HG02571 (cell line): ENCODE results near the gene NOL4L.

Source experiments
- ATAC-seq: cut with Tn5 transposase; IDR thresholded peaks from one replicate; pipeline ENCODE4 v1.9.1; 2021; ENCODE audit warnings: mild to moderate bottlenecking, moderate library complexity; ENCODE audit not compliant: unreplicated experiment

The NOL4L gene

DNA sequence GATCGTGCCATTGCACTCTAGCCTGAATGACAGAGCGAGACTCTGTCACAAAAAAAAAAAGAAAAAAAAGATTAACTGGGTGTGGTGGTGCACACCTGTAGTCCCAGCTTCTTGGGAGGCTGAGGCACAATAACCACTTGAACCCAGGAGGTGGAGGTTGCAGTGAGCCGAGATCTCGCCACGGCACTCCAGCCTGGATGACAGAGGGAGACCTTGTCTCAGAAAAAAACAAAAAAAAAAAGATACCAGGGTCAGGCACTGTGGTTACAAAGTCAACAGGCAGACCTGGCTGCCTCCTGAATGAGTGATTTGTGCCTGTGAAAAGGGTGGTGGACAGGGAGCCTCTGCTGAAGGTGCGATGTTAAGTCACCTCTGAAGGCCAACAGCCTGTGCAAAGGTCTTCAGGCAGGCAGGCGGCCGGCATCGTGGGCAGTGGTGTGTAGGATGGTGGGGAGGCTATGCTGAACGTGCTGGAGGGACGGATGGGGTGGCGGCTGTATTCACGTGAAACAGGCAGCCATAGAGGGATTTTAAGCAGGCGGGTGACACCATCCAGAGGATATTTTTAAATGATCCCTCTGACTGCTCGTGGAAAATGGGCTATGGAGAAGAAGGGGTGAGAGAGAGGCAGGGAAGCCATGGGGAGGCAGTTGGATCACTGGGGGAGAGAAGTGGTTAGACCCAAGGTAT is 41.4 kb downstream of the NOL4L start:
- ATAC-seq: no peak

DNA sequence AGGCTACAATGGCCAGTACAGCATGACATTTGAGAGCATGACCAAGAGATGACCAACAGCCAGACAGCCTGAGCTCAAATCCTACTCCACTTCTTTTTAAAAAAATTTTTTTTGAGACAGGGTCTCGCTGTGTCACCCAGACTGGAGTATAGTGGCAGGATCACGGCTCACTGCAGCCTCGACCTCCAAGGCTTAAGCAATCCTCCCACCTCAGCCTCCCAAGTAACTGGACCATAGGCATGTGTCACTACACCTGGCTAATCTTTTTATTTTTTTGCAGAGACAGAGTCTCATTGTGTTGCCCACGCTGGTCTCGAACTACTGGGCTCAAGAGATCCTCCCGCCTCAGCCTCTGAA is 42.9 kb downstream of the NOL4L start:
- no peak for ATAC-seq

GRCh38 chr20:32541323-32542258 is 43.5 kb downstream of the NOL4L start:
- ATAC-seq: no peak

DNA sequence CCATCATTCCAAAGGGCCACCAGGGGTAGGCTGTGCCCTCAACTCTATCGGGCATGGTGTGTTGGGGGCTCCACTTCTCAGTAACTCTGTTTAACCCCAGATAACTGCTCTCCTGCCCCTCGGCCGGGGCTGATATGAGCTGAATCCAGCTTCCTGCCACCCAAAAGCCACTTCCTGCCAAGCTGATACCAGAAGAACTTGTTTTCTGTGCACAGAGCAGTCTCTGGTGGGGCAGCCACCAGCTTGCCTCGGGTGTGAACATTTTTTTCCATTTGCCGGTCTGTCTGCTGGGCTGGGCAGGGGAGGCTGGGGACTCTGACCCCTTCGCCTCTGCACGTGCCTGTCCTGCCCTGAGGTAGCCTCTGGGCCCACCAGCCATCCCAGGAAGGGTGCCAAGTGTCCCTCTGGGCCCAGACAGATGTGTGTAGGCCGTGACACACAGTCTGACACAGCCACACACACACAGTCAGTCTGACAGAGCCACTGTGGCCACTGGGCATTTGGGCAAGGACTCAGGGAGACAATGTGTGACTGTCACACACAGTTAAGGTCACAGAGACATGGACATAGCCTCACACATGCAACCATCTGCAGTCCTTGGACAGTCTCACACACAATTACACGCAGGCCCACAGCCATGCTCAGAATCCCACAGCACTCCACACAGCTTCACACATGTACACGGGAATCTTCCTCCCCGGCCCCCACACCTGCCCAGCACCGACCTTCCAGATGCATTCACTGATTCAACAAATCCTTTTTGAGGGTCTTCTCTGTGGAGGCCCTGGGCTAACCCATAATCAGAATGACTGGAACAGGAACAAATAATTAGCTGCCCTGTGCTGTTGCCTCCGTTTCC is 45.1 kb downstream of the NOL4L start:
- no peak for ATAC-seq

DNA sequence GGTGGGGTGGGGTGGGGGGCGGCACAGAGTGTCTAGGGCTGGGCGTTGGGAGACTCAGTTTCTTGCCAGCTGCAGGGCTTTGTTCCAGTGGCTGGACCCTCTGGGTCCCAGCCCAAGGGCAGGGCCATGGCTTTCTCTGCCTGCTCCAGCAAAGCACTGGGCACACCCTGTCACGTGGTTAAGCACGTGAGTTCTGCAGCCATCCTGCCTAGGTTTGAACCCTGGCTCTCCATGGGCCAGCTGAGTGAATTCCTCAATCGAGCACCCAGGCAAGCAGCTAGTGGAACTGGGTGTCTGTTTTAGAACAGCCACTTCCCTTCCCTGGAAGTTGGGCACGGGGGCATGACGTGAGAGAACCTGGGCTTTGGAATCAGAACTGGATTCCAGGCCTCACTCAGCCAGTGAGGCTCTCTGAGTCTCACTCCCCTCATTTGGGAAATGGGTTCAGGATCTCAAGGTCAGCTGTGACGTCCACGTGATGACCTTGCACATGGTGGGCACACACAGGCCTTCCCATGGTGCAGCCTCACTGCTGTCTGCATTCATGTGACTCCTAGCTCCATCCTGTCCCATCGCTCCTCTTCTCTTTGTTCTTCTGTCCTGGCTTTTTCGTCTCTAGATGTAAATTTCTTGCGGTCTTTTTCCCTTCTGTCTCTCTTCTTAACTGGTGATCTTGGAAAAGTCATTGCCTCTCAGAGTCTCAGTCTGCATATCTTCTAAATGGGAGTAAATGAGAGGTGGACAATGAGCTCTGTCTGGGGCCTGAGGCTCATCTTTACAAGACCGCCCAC is 45.9 kb downstream of the NOL4L start:
- ATAC-seq: no peak

DNA sequence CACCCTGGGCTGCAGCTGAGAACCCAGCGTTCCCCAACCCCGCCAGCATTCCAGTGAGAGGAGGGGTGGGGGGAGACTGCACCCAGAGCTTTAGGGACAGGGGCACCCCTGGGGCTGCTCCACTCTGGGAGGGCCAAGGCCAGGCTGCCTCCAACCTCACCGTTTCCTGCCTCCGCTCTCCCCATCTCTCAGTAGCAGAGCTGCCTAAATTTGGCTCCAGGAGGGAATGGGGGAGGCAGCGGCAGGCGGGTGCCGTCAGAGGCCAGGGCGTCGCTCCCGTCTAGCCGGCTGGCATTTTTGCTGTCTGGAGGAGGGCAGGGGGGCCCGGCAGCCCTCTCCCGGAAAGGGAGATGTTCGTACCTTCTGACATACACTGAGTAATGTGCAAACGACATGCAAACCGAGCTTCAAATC is 46.6 kb downstream of the NOL4L start:
- ATAC-seq: no peak

DNA sequence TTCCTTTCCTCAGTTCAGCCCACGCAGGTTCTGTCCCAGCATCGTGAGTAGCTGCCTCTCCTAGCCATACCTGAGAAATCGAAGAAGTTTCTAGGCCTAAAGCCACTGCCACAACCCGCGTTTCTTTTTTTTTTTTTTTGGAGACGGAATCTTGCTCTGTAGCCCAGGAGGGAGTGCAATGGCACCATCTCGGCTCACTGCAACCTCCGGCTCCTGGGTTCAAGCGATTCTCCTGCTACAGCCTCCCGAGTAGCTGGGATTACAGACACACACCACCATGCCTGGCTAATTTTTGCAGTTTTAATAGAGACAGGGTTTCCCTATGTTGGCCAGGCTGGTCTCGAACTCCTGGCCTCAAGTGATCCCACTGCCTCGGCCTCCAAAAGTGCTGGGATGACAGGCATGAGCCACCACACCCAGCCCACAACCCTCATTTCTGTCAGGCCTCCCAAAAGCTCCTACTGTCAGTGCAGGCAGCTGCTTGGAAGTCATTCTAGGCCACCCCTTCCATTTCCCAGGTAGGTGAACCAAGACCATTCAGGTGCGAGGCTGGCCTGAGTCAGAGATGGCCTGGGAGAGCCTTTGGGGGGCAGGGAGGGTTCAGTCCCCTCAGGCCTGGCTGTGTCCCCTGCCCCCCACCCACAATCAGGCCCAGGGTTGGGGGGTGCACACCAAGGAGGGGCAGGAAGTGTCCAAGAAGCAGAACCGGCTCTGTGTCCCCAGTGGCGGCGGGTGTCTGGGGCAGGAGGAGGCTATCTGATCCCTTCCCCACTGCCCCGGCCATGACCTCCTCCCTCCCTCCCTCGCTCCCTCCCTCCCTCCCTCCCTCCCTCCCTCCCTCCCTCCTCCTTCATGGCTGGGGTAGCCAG is 47.2 kb downstream of the NOL4L start:
- ATAC-seq: no peak

DNA sequence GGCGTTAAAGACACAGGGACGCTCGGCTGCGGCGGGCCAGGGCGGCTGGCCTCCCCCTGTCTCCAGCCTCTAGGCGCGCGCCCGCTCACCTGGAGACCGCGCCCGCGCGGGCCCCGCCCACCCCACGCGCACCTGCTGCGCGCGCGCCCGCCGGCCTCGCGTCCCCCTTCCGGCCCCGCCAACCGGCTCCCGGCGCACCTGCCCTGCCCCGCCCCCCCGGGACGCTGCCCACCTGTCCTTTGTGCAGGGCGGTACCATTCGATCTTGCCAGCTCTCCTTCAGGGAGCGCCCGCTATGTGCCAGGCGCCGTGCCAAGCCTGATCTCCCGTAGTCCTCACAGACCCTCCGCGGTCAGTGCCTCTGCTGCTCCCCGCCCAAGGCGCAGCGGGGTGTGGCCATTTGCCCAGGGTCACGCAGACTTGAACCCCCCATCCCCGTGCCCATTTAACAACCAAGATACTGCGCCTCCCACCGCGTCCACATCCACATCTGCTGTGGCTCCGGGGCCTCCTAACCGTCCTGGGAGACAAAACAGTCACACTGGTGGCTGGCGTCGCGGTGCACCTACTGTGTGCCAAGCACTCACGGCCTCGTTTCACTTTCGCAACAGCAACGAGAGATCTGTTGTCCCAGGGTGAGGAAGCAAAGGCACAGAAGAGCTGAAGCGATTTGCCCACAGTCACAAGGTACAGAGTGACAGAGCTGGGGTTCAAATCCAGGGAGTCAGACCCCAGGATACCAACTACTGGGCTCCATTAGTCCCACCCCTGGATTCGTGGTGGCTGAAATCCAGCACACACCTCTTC is 48.1 kb downstream of the NOL4L start:
- no peak for ATAC-seq

DNA sequence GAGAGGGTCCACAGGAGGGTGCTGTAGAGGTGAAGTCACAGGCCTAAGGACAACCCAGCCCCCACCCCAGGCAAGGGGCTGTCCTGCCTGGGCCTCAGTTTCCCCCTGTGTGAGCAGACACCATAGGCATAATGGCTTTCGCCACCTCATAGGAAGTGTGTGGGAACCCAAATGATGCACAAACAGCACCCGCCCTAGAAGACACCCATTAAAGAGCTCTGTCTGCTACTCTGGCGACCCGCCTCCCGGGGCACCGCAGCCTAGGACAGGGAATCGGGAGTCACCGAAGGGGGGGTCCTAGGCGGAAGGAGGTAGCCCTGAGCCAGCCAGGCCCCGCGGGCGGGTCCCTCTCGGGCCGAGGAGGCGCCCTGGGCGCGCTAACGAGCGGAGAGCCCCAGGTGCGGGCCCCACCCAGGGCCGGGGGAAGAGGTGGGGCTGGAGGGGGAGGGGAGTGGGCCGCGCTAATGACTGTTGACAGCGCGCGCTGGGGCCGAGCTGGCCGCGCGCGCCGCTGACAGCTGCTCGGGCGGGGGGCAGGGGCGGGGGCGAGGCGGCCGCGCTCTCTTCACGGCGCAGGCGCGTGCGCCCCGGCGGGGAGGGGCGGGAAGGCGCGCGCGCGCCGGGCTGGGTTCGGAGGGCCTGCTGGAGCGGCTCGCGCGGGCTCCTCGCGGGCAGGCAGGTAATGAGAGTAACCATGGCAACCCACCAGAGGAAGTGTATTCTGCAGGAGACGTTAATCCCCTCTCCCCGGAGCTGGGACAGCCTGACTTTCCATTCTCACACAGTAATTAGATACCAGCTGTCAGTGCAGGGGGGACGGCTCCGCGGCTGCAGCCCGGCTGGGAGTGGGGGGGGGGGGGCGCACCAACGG is 48.9 kb downstream of the NOL4L start:
- peak; percentile 35 for ATAC-seq

DNA sequence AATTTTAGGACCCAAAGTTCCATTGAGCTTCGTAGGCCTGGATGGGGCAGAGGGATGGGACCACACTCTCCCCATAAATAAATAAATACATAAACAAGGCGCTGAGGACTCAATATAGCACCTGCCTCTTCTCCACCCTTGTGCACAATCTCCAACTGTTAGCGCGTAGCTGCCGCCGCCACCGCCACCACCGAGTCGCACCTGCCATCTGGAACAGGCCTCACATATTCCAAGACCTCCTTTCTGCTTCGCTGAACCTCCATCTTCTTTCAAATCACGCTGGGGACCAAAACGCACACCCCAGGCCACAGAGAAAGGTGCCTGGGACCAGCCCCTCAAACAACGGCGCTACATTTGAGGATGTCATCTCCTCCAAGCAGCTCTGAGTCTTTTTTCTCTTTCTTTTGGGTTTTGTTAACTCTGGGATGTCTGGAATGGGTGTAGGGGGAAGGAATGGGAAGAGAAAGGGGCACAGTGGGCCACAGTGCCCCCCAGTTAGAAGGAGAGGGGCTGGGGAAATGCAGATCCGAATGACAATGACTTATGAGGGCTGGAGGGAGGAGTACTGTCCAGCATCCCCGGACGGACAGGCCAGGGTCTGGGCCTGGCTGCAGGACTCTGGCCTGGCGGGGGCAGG is 49.7 kb downstream of the NOL4L start:
- ATAC-seq: no peak

- ATAC-seq: no peak
Measured at GRCh38 chr20:32534661-32535240, 50.4 kb downstream of the NOL4L start.

DNA sequence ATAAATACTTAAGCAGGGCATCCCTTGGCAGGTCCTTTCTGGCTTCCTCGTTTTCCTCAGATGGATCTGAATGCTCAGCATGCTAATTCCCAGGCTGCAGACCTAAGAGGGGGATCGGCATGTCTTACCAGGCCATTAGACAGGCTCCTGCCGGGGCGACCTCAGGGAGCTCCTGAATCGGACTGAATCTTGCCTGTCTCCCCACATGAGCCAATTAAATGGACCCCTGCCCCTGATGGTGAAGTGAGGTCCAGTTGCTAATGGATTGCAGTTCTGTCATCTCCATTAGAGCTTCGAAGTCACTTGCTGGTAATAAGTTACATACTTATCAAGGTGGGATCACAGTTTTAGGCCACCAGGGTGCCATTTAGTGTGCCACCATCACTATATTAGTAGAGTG is 51.4 kb downstream of the NOL4L start:
- ATAC-seq: no peak

GRCh38 chr20:32532246-32532645 is 52.9 kb downstream of the NOL4L start:
- no peak for ATAC-seq

- no peak for ATAC-seq
Measured at GRCh38 chr20:32528905-32529670, 56.0 kb downstream of the NOL4L start.

- no peak for ATAC-seq
Measured at GRCh38 chr20:32528171-32528891, 56.8 kb downstream of the NOL4L start.
